Activated CD8-positive, alpha-beta memory T cell treated with anti-CD3 and anti-CD28 coated beads, Interleukin-2, amount 50 U/mL, for 24 hours (primary cell): ENCODE data around the gene CD83.

Experiments
- DNase-seq: peaks from one replicate; pipeline ENCODE4 v3.0.0-alpha.2; 2020; ENCODE audit errors: extremely low read depth

CD83 gene

GRCh38 chr6:14091339-14091978 is 26.1 kb upstream of the CD83 start:
- no peak for DNase-seq

- no peak for DNase-seq
Measured at GRCh38 chr6:14092316-14092715, 25.3 kb upstream of the CD83 start.

GRCh38 chr6:14092838-14093789 is 24.5 kb upstream of the CD83 start:
- no peak for DNase-seq

DNA sequence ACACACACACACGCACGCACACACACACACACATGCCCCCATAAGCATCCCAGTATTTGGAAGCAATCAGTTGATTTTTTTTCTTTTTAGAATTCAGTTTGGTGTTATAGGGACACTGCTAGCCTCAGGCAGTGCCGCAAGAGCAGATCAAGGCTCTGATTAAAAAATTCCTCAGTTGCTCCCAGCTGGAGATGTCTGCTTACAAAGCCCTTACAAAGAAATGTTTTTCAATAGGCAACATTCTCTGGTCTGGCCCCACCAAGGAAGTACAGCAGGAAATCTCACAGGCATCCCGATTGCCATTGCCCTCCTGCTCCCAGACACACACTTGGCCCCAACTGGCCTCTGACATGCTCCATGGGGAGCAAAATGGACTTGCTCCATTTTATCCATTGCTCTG is 22.9 kb upstream of the CD83 start:
- DNase-seq, result no peak

- DNase-seq, result no peak
Measured at GRCh38 chr6:14095437-14095836, 22.1 kb upstream of the CD83 start.

- no peak for DNase-seq
Measured at GRCh38 chr6:14100138-14100537, 17.4 kb upstream of the CD83 start.

- no peak for DNase-seq
Measured at GRCh38 chr6:14100966-14101365, 16.6 kb upstream of the CD83 start.

DNA sequence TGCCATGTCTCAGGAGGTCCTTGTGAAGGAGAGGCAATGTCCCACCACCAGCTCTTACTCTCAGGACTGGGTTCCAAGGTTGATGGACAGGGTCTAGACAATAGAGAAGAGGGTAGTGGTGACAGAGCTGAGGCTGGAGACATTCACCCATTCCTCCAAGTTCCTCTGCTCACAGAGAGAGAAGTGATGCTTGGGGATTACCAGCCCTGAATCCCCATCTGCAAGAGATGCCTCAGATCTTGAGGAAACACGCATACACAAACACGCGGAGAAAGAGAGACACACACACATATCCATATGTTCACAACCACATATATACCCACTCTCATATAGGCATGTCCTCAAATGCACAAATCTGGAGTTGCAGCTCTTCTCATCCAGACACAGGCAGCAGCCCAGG is 15.2 kb upstream of the CD83 start:
- DNase-seq, result no peak

GRCh38 chr6:14105547-14105946 is 12.0 kb upstream of the CD83 start:
- DNase-seq, result no peak

DNA sequence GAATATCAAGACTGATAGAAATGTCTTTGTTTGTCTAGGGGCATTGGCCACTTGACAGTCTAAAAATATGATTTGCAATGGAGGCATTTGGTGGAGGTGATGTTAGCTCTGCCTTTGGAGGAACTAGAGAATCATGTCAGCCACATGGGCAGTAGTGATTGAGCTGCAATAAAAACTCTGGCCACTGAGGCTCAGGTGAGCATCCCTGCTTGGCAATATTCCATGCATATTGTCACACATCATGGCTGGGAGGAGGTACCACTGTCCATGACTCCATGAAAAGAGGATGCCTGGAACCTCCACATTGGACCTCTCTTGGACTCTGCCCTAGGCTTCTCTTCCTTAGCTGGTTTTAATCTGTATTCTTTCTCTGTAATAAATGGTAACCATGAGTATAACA is 10.6 kb upstream of the CD83 start:
- DNase-seq, result no peak

- no peak for DNase-seq
Measured at GRCh38 chr6:14107711-14108494, 9.7 kb upstream of the CD83 start.

- DNase-seq, result no peak
Measured at GRCh38 chr6:14108571-14109410, 8.8 kb upstream of the CD83 start.

GRCh38 chr6:14109411-14109826 is 8.2 kb upstream of the CD83 start:
- DNase-seq, result no peak

DNA sequence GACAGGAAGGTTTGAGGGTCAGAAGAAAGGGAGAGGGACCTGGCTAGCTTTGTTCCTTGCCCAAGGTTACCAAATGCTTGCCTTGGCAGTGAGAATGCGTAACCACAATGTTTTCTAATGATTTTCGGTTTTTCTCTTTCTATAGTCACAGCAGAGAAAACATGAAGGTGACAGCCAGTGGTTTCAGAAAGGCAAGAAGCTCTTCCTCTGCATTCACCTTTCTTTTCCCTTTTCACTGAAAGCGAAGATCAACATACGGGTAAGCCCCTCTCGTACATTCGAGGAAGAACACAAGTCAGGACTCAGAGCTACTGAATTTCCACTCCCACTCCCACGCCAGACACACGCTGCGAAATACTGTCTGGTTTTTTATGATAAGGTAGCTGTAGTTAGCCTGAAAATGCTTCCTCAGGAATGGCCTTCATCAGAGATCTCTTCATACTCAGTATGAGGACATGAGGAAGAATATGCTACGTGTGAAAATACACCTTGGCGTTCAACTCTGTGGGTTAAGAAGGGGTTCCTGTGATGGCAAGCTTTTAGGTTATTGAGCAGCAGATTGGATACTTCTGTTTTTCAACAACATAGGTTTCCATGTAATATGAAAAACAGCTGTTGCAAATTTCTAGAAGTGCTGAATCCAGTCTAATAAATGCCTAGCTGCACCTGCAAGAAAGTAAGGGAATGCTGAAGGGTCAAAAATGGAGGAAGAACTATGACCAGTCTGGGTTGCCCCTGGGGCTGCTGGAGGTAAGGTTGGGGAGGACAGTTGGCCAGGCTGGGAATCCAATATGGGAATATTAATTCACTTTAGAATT is 7.4 kb upstream of the CD83 start:
- no peak for DNase-seq

DNA sequence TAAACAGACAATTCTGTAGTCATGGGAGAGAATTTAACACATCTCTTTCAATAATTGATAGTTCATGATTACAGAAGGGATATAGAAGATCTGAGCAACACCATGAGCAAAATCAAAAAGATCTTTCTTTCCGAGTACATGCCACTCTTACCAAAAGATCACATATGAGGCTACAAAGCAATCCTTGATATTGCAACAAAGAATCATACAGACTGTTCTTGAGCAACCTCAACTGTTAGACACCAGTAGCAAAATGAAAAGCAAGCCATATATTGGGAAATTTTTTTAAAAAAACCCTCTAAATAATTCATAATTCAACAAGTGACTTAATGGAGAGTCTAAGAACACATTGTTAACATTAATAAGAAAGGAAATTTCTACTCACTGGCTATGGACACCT is 3.6 kb upstream of the CD83 start:
- no peak for DNase-seq

DNA sequence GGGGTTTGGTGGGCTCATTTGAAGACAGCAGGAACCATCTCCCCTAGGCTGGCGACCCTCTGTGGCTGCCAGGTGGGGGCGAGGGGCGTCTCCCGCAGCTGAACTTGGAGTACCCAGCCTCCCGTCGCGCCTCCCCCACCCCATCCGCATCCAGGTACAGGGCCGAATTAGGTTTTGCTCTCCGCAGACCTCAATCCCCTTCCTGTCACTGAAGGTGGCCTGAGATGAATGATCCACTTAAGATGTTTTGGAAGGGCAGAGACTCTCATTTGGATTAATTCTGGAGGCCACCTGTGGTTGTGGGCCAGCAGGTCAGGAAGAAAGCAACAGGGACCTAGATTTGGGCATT is 493 bp downstream of the CD83 start:
- no peak for DNase-seq

- no peak for DNase-seq
Measured at GRCh38 chr6:14118446-14118845, 874 bp downstream of the CD83 start.

- DNase-seq, result no peak
Measured at GRCh38 chr6:14119784-14120183, 2.2 kb downstream of the CD83 start.

DNA sequence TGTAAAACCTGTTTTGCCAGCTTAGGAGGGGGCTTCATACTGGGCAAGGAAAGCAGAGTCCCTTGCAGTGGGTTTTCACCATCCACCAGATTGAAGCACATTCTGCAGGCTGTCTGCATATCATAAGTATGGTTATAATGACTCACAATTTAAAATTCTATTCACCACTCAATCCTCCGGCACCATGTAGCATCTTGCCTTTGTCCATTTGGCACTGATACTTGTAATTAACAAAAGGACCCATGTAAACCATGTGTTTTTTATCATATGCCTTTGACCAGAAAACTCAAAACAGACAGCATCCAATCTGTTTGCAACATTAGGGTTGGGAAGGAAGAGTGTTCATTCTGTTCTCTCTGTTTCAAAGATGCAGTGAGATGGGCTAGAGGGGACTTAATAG is 3.0 kb downstream of the CD83 start:
- no peak for DNase-seq

DNA sequence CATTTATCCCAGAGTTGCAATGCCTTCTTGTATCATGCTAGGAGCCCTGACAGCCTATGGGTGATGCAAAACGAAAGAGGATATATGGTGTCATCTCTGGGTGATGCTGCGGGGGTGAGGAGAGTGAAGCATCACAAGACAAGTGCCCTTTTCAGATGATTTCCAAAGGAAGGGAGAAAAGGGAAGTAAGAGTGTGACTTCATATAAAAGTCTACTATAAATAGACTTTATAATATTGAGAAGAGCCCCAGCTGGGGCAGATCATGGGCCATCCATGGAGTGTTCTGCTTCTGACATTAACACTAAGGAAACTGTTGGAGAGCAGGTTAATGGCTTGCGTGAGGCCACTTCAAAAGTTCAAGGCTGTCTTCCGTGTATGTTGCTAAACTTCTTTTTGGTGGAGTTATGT is 4.4 kb downstream of the CD83 start:
- DNase-seq, result no peak
